RWPE1 (cell line): Measurements from ENCODE around the gene CPN1.
"Not testable (repeated sequence)": the region's sequence is repeated elsewhere in the genome, so short reads cannot be mapped to it uniquely, and the experiment has no call there.

Source experiments
- CTCF ChIA-PET: fragments of 350-600 bp; sonication (Branson Sonifier 250); formaldehyde crosslinking; extraction: SDS; loops from one replicate; lab custom pipeline; 2021; lab: Yijun Ruan, JAX
- POLR2A ChIA-PET: fragments of 400-600 bp; formaldehyde crosslinking; extraction: SDS; loops from one replicate; lab custom pipeline; 2020; ENCODE audit warnings: antibody characterized with exemption; ENCODE audit not compliant: low non-redundant PET; lab: Yijun Ruan, JAX
- DNase-seq: peaks from one replicate; pipeline ENCODE4 v3.0.0; 2012; ENCODE audit warnings: low spot score
- H3K27ac ChIP-seq: fragments of 450-650 bp; 2 replicates; pipeline ENCODE4 v1.5.1; 2017
- CTCF ChIP-seq: fragments of 450-650 bp; conservative IDR thresholded peaks from 2 replicates; pipeline ENCODE4 v1.5.1; 2017; ENCODE audit warnings: low read depth, mild to moderate bottlenecking

CPN1 gene

GRCh38 chr10:100021322-100021721 lies 60.3 kb downstream of the CPN1 start:
- CTCF ChIA-PET: interaction anchor here (0.6 to 1.1 kb wide), 2 partner anchors 12 to 187 kb away, joined by 3 to 4 read pairs; partner anchors contain the start of gene DNMBP
- POLR2A ChIA-PET: no interaction called here
- H3K27ac ChIP-seq: no peak overlapping the region
- TF ChIP-seq CTCF: no peak
- DNase-seq: no peak

DNA sequence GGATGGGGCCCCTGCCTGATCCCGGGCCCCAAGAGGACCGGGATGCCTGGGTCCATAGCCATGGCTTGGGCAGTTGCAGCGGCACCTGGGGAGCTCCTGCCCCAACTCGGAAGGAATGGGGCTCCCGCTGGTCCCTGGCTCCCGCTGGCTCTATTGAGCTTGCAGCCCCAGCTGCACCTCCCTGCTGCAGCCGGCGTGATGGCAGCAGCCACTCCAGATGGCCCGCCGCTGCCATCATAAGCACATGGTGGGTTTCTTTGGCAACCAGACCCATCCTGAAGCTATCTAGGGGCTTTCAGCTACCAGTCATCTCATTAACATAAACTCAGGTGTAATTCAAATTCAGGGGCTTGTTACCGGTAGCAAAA lies 60.8 kb downstream of the CPN1 start:
- POLR2A ChIA-PET: no interaction called here
- CTCF ChIA-PET: interaction anchor here (0.6 to 1.1 kb wide), 2 partner anchors 11 to 186 kb away, joined by 3 to 4 read pairs; partner anchors contain the start of gene DNMBP
- no peak overlapping the region for H3K27ac ChIP-seq
- no peak for TF ChIP-seq CTCF
- DNase-seq: no peak

DNA sequence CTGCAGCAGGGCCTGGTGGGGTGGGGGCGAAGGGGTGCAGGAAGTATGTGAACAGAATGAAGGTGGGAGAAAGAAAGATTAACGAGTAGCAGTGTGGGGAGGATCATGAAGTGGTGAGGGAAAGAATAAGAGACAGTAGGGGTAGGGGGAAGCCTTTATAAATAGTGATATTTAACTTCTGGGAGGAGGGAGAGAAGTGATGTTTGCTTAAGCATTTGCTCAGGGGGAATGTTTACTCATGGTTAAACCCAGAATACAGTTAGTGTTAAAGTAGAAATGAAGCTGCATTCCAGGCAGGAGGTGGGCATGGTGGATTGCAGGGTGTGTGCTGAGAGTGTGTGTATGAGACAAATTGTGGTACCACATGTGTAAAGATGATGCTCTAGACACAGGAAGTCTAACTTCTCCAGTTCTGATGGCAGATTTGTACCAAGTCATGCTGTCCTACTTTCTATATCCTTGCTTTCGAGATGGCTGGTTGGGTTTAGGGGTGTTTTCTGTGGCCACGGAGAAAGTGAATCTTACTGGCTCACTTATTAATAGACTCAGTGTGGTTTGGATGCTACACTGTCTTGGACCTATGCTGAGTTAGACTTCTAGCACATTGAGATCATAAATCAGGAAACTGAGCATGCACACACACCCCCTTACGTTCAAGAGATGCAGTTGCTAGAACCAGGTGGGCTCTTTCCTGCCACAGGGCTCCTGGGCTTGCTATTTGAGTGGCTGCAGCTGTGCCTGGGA lies 61.4 kb downstream of the CPN1 start:
- no peak for TF ChIP-seq CTCF
- no peak for DNase-seq
- POLR2A ChIA-PET: no interaction called here
- no peak overlapping the region for H3K27ac ChIP-seq
- CTCF ChIA-PET: interaction anchor here (0.6 to 1.1 kb wide), 3 partner anchors 11 to 186 kb away, joined by 3 to 6 read pairs (median 4); partner anchors contain the start of gene DNMBP

DNA sequence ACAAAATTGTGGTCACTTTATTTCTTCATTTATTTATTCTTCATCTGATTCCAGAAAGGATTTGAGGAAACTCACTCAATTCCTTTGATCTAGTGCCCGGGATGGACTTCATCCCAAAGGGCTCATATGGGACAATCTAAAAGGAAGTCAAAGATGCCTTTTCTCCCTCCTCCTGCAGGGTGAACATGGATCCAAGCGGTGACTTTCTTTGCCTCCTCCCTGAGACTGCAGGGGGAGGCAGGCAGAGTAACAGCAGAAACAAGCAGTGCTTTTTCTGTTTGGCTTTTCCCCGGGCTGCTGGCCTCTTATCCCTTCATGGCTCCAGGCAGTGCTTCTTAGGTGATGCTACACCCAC lies 61.9 kb downstream of the CPN1 start:
- DNase-seq: no peak
- no peak for TF ChIP-seq CTCF
- H3K27ac ChIP-seq: no peak overlapping the region
- CTCF ChIA-PET: interaction anchor here (0.6 kb wide), 1 partner anchor 104 kb away, joined by 6 read pairs; no protein-coding TSS in a partner anchor
- POLR2A ChIA-PET: no interaction called here

DNA sequence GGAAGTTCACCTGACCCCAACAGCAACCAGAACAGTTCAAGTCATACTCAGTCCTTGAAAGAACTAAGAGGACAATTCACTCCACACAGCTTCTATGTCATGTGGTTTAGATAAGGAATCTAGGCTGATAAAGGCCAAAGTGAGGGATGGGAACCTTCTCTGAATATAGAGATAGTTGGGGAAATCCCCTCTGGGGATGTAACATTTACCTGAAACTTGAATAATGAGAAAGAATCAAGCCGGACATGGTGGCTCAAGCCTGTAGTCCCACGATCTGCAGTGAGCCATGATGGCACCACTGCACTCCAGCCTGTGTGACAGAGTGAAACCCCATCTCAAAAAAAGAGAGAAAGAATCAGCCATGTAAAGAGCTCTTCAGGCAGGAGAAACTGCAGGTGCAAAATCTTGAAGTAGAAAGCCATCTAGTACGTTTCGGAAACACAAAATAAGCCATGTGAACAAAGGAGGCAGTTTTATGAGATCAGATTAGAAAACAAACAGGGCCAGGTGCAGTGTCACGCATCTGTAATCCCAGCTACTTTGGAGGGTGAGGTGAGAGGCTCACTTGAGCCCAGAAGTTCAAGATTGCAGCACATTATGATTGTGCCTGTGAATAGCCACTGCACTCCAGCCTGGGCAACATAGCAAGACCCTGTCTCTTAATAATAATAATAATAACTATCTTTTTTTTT lies 67.5 kb downstream of the CPN1 start:
- TF ChIP-seq CTCF: no peak
- ChIA-PET CTCF (no interaction called here), POLR2A (no interaction called here)
- H3K27ac ChIP-seq: no peak overlapping the region
- no peak for DNase-seq

DNA sequence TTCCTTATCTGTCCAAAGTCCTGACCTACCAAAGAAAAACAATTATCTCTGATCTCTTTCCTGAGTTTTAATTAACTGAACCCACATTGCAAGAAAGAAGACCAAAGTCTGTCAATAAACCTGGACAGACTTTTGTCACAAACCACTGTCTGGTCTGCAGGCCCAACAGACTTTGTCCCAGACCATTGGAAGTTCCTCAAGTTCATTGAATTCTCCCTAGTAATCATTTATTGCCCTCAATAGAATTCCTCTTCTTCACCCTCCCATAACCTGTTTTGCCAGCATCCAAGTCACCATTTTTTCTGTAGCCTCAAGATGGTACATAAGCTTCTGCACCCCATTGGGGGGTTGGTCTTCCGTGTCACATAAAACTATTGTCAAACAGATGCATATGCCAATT lies 68.0 kb downstream of the CPN1 start:
- CTCF ChIA-PET: no interaction called here

DNA sequence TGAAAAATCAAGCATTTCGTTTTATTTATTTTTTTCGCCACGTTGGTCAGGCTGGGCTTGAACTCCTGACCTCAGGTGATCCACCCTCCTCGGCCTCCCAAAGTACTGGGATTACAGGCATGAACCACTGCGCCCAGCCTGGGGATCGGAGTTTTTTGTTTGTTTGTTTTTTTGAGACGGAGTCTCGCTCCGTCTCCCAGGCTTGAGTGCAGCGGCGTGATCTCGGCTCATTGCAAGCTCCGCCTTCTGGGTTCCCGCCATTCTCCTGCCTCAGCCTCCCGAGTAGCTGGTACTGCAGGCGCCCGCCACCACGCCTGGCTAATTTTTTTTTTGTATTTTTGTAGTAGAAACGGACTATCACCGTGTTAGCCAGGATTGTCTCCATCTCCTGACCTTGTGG lies 69.8 kb downstream of the CPN1 start:
- DNase-seq, H3K27ac ChIP-seq, POLR2A ChIA-PET: not testable (repeated sequence)
- CTCF ChIA-PET: interaction anchor here (0.7 kb wide), 1 partner anchor 22 kb away, joined by 3 read pairs; no protein-coding TSS in a partner anchor

More for the DNA sequence above, 68.0 kb downstream of the CPN1 start:
- H3K27ac ChIP-seq: no peak overlapping the region
- no peak for TF ChIP-seq CTCF
- POLR2A ChIA-PET: no interaction called here
- no peak for DNase-seq
